A673 (cell line): ENCODE data around the gene TCF12.

Source experiments
- CTCF ChIP-seq: fragments of 300-800, 200-600 bp; sonication (generic); conservative IDR thresholded peaks from 2 replicates; pipeline ENCODE4 v1.5.1; 2017; ENCODE audit warnings: low read depth, mild to moderate bottlenecking, antibody characterized with exemption, low read length, moderate library complexity, mixed read lengths
- EZH2 ChIP-seq: fragments of 200-600 bp; sonication (generic); IDR thresholded peaks from 2 replicates; pipeline ENCODE4 v1.6.1; 2017; ENCODE audit warnings: borderline replicate concordance, low read depth, mild to moderate bottlenecking, mixed read lengths, antibody characterized with exemption, low read length; ENCODE audit not compliant: poor library complexity, severe bottlenecking

DNA sequence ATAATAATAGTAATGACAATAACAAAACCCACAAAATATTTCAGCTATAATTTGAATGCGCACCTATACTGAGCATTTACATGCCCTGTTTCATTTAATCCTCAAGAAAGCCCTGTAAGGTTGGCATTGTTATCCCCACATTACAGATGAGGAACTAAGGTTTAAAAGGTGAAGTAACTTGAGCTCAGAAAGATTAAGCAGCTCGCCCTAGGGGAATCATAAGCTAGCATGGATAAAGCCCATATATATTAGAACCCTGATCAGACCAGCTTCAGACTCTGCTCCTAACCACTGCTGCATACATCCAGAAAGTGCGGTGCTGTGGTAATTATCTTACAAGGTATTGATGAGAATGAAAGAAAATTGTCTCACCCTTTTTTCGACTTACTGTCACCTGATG lies 316.7 kb downstream of the TCF12 start:
- TF ChIP-seq CTCF (no peak), EZH2 (no peak)
